ENCODE results near the gene EXOSC7. TPM values are rescaled to one million over a fixed set of nuclear protein-coding genes. Genes with fewer than 3 reads are reported as not detected.

The EXOSC7 gene
- polyA plus RNA-seq, 1 donor from 2014 or later: 87.5 TPM

GRCh38 chr3:45029216-45029615 lies 53.2 kb downstream of the EXOSC7 start:
- no peaks in the 10 kb centered on the region for H3K36me3 ChIP-seq (ENCODE audit: insufficient read depth, low read length)
- TF ChIP-seq TAF1 (IDR thresholded peaks at IDR 0.05; ENCODE audit: low read depth) (no peak), SMC3 (conservative IDR thresholded peaks at IDR 0.05; ENCODE audit: poor library complexity) (no peak), REST (IDR thresholded peaks at IDR 0.05; ENCODE audit: borderline replicate concordance) (no peak), EZH2 (IDR thresholded peaks at IDR 0.05; ENCODE audit: borderline replicate concordance, insufficient read depth, low read length, poor library complexity, severe bottlenecking) (no peak), EP300 (conservative IDR thresholded peaks at IDR 0.05; ENCODE audit: poor library complexity, severe bottlenecking) (no peak), MXI1 (conservative IDR thresholded peaks at IDR 0.05; ENCODE audit: poor library complexity, severe bottlenecking) (no peak), RAD21 (conservative IDR thresholded peaks at IDR 0.05) (no peak), POLR2AphosphoS5 (IDR thresholded peaks at IDR 0.05) (no peak), CTCF (IDR thresholded peaks at IDR 0.05; ENCODE audit: poor library complexity, severe bottlenecking) (no peak)
- H4K20me1 ChIP-seq (ENCODE audit: insufficient read depth): no peaks in the 10 kb centered on the region
- H2AFZ ChIP-seq (ENCODE audit: low read depth, low read length): no peak overlapping the region
- no peak overlapping the region for H3K4me3 ChIP-seq (ENCODE audit: low read length)
- H3K9me2 ChIP-seq (ENCODE audit: insufficient read depth, low read length): no peaks in the 10 kb centered on the region
- no peaks in the 10 kb centered on the region for H3K9me3 ChIP-seq (ENCODE audit: low read length)
- no peak overlapping the region for H3K9ac ChIP-seq (ENCODE audit: low read length)
- H3F3A ChIP-seq (ENCODE audit: insufficient read depth, low read length, poor library complexity, severe bottlenecking): no peaks in the 10 kb centered on the region
- H3K79me2 ChIP-seq (replicated peaks; ENCODE audit: insufficient read depth, low read length): no peaks in the 10 kb centered on the region
- no peak overlapping the region for H3K27ac ChIP-seq (ENCODE audit: low read length)
- H3K27me3 ChIP-seq (ENCODE audit: insufficient read depth, low read depth, low read length): peaks cover under 1% of the 10 kb centered on the region
- no peak overlapping the region for H3K4me2 ChIP-seq (ENCODE audit: low read length)

- H3K27ac ChIP-seq (ENCODE audit: low read length): no peak overlapping the region
- H3K27me3 ChIP-seq (ENCODE audit: insufficient read depth, low read depth, low read length): peaks cover 5% of the 10 kb centered on the region
- no peak overlapping the region for H3K4me2 ChIP-seq (ENCODE audit: low read length)
- H2AFZ ChIP-seq (ENCODE audit: low read depth, low read length): no peak overlapping the region
- H3K4me3 ChIP-seq (ENCODE audit: low read length): no peak overlapping the region
- no peaks in the 10 kb centered on the region for H3K36me3 ChIP-seq (ENCODE audit: insufficient read depth, low read length)
- no peaks in the 10 kb centered on the region for H3K9me2 ChIP-seq (ENCODE audit: insufficient read depth, low read length)
- H3F3A ChIP-seq (ENCODE audit: insufficient read depth, low read length, poor library complexity, severe bottlenecking): no peaks in the 10 kb centered on the region
- H3K79me2 ChIP-seq (replicated peaks; ENCODE audit: insufficient read depth, low read length): no peaks in the 10 kb centered on the region
- H3K9me3 ChIP-seq (ENCODE audit: low read length): no peaks in the 10 kb centered on the region
- H4K20me1 ChIP-seq (ENCODE audit: insufficient read depth): no peaks in the 10 kb centered on the region
- TF ChIP-seq REST (IDR thresholded peaks at IDR 0.05; ENCODE audit: borderline replicate concordance) (no peak), EP300 (conservative IDR thresholded peaks at IDR 0.05; ENCODE audit: poor library complexity, severe bottlenecking) (no peak), MXI1 (conservative IDR thresholded peaks at IDR 0.05; ENCODE audit: poor library complexity, severe bottlenecking) (no peak), POLR2AphosphoS5 (IDR thresholded peaks at IDR 0.05) (no peak), RAD21 (conservative IDR thresholded peaks at IDR 0.05) (no peak), EZH2 (IDR thresholded peaks at IDR 0.05; ENCODE audit: borderline replicate concordance, insufficient read depth, low read length, poor library complexity, severe bottlenecking) (no peak), TAF1 (IDR thresholded peaks at IDR 0.05; ENCODE audit: low read depth) (no peak)
- no peak overlapping the region for H3K9ac ChIP-seq (ENCODE audit: low read length)
These were observed 53.6 kb downstream of the EXOSC7 start for GRCh38 chr3:45029661-45030060.
